ENCODE results near the gene GLTP.

Gene GLTP

GRCh38 chr12:109814600-109815150 is 65.7 kb downstream of the GLTP start:
- TF ChIP-seq MAX (IDR thresholded peaks at IDR 0.05; ENCODE audit: low read depth, low read length): no peak
- TF ChIP-seq POLR2A (IDR thresholded peaks at IDR 0.05; ENCODE audit: extremely low read depth, insufficient read length): no peak
- no peak for TF ChIP-seq CTCF (IDR thresholded peaks at IDR 0.05; ENCODE audit: low read depth, low read length)
- TF ChIP-seq MYC (IDR thresholded peaks at IDR 0.05; ENCODE audit: low read depth, low read length): no peak
- no peak overlapping the region for H3K4me3 ChIP-seq (ENCODE audit: low read depth, low read length)
- no peak for DNase-seq (ENCODE audit: low read depth)

- DNase-seq (ENCODE audit: low read depth): no peak
- no peak overlapping the region for H3K4me3 ChIP-seq (ENCODE audit: low read depth, low read length)
- TF ChIP-seq MAX (IDR thresholded peaks at IDR 0.05; ENCODE audit: low read depth, low read length): no peak
Observed at GRCh38 chr12:109813810-109814416, 66.4 kb downstream of the GLTP start.

- DNase-seq (ENCODE audit: low read depth): no peak
- H3K4me3 ChIP-seq (ENCODE audit: low read depth, low read length): no peak overlapping the region
- TF ChIP-seq MAX (IDR thresholded peaks at IDR 0.05; ENCODE audit: low read depth, low read length): no peak
- TF ChIP-seq POLR2A (IDR thresholded peaks at IDR 0.05; ENCODE audit: extremely low read depth, insufficient read length): no peak
- TF ChIP-seq MYC (IDR thresholded peaks at IDR 0.05; ENCODE audit: low read depth, low read length): no peak
- TF ChIP-seq CTCF (IDR thresholded peaks at IDR 0.05; ENCODE audit: low read depth, low read length): no peak
Observed at GRCh38 chr12:109811624-109811995, 68.7 kb downstream of the GLTP start.

- TF ChIP-seq CTCF (IDR thresholded peaks at IDR 0.05; ENCODE audit: low read depth, low read length) (no peak), MYC (IDR thresholded peaks at IDR 0.05; ENCODE audit: low read depth, low read length) (no peak), MAX (IDR thresholded peaks at IDR 0.05; ENCODE audit: low read depth, low read length) (no peak)
- H3K4me3 ChIP-seq (ENCODE audit: low read depth, low read length): no peak overlapping the region
- DNase-seq (ENCODE audit: low read depth): no peak
Observed at GRCh38 chr12:109810954-109811623, 69.3 kb downstream of the GLTP start.

- H3K4me3 ChIP-seq (ENCODE audit: low read depth, low read length): no peak overlapping the region
- no peak for TF ChIP-seq MAX (IDR thresholded peaks at IDR 0.05; ENCODE audit: low read depth, low read length)
- no peak for TF ChIP-seq CTCF (IDR thresholded peaks at IDR 0.05; ENCODE audit: low read depth, low read length)
- TF ChIP-seq MYC (IDR thresholded peaks at IDR 0.05; ENCODE audit: low read depth, low read length): no peak
- TF ChIP-seq POLR2A (IDR thresholded peaks at IDR 0.05; ENCODE audit: extremely low read depth, insufficient read length): no peak
- no peak for DNase-seq (ENCODE audit: low read depth)
Observed at GRCh38 chr12:109808876-109809646, 71.3 kb downstream of the GLTP start.

All from NB4 (cell line).